Caco-2 (cell line): ENCODE measurements around the gene TARBP1. TPM values are rescaled to one million over a fixed set of nuclear protein-coding genes. Genes with fewer than 3 reads are reported as not detected.

Experiments
- BruUV-seq: library from RNA; stranded (reverse); fragments of 400-500 nt; replicated peaks from 2 replicates; lab custom pipeline; 2021; lab: Mats Ljungman, UMichigan
- CTCF ChIA-PET: fragments of 300-600 bp; sonication (Branson Sonifier 250); formaldehyde crosslinking; loops from one replicate; lab custom pipeline; 2022; ENCODE audit warnings: antibody characterized with exemption; lab: Charles Lee
- POLR2A ChIA-PET: fragments of 300-600 bp; sonication (Branson Sonifier 250); formaldehyde crosslinking; loops from one replicate; lab custom pipeline; 2022; ENCODE audit warnings: antibody characterized with exemption; lab: Charles Lee
- DNase-seq, 2 experiments: peaks; one replicate each; pipeline versions ENCODE4 v3.0.0 to v3.0.0-alpha.2; 2020 to 2022
- H3K27me3 ChIP-seq: replicated peaks from 2 replicates; pipeline ENCODE4 v1.6.0; 2011; ENCODE audit warnings: low read length; ENCODE audit not compliant: control insufficient read depth, insufficient read depth
- H3K36me3 ChIP-seq: 2 replicates; pipeline ENCODE4 v1.5.1; 2011; ENCODE audit warnings: low read length; ENCODE audit not compliant: control insufficient read depth, insufficient read depth
- H3K4me1 ChIP-seq: fragments of 250-450 bp; sonication (Bioruptor Pico); 2 replicates; pipeline ENCODE4 v1.5.1; 2020; ENCODE audit warnings: mild to moderate bottlenecking
- H3K4me3 ChIP-seq: 2 replicates; pipeline ENCODE4 v1.5.1; 2011; ENCODE audit warnings: low read depth, mild to moderate bottlenecking, control low read depth, low read length
- H3K9me3 ChIP-seq: fragments of 250-450 bp; sonication (Bioruptor Pico); 2 replicates; pipeline ENCODE4 v1.5.1; 2020; ENCODE audit warnings: mild to moderate bottlenecking, moderate library complexity
- H3K27ac Mint-ChIP-seq: one replicate; pipeline ENCODE4 v1.8.0; 2022; ENCODE audit warnings: mixed read lengths; ENCODE audit not compliant: unreplicated experiment
- H3K27me3 Mint-ChIP-seq: one replicate; pipeline ENCODE4 v1.8.0; 2022; ENCODE audit warnings: mixed read lengths; ENCODE audit not compliant: insufficient read depth, unreplicated experiment
- H3K36me3 Mint-ChIP-seq: one replicate; pipeline ENCODE4 v1.8.0; 2022; ENCODE audit warnings: mild to moderate bottlenecking, mixed read lengths; ENCODE audit not compliant: insufficient read depth, unreplicated experiment
- H3K4me1 Mint-ChIP-seq: one replicate; pipeline ENCODE4 v1.8.0; 2022; ENCODE audit warnings: low read depth, mixed read lengths; ENCODE audit not compliant: unreplicated experiment
- H3K4me3 Mint-ChIP-seq: one replicate; pipeline ENCODE4 v1.8.0; 2022; ENCODE audit warnings: mild to moderate bottlenecking, moderate library complexity, mixed read lengths; ENCODE audit not compliant: unreplicated experiment
- H3K9me3 Mint-ChIP-seq: one replicate; pipeline ENCODE4 v1.8.0; 2022; ENCODE audit warnings: mixed read lengths; ENCODE audit not compliant: unreplicated experiment
- intact Hi-C: fragments of 100-400 bp; cut with micrococcal nuclease; formaldehyde crosslinking; loops from one replicate; pipeline ENCODE4 v1.10.0; 2022; ENCODE audit not compliant: unreplicated experiment
- total RNA-seq: library from RNA; stranded (reverse); gene quantifications from 2 replicates; pipeline ENCODE4 v1.2.3, GENCODE V29; 2022
- TF ChIP-seq, protein P1 (sequence below), 2 experiments: fragments of 200-600 bp in 1 of 2; IDR thresholded peaks; 1 replicate in 1 of 2; 2 replicates in 1 of 2; pipeline versions ENCODE4 v1.5.1 to v1.8.0; 2011 to 2022; ENCODE audit warnings: antibody characterized with exemption in 1 of 2, control low read depth in 1 of 2, inconsistent platforms in 1 of 2, low read depth in 1 of 2, low read length in 1 of 2, mild to moderate bottlenecking in 1 of 2, moderate library complexity in 1 of 2; ENCODE audit not compliant: insufficient read depth in 1 of 2, severe bottlenecking in 1 of 2, unreplicated experiment in 1 of 2

Gene TARBP1
- total RNA-seq, 1 experiment from 2014 or later, result 37.0 TPM

DNA sequence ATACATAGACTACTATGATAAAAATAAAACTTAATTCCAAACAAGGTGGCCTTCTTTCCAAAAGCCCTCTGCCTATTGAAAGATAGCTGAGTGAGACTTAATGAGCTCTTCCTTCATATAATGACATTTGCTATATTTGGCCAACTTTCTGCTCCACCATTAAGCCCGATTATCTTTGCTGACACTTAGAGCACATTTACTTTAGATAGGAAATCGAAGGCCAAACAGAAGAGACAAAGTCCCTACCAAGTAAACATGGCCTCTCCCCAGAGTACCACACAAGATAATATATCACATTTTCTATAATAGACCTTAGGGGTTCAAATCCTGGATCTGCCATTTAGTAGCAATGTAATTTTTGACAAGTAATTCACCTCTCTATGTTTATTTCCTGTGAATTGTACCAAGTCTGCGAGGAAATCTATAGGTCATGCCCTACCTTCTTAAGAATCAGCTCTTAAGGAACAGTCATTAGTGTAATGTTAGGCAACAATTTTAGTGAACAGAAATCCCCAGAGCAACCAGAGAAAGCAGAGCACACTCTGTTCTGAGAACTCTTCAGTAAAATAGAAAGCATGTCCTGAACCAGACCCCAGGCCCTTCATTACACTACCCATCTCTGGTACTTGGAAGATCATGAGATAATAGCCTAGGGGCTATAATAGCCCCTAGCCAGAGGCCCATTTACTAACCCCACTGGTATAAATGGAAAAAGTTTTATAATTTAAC lies 123.0 kb downstream of the TARBP1 start:
- ChIA-PET POLR2A (interaction anchor here (2.7 kb wide), 1 partner anchor 17 kb away, joined by 15 read pairs; the partner anchor contains the start of gene COA6), CTCF (interaction anchor here (0.9 kb wide), 1 partner anchor 33 kb away, joined by 3 read pairs; no protein-coding TSS in a partner anchor)
- TF ChIP-seq, protein P1, sequence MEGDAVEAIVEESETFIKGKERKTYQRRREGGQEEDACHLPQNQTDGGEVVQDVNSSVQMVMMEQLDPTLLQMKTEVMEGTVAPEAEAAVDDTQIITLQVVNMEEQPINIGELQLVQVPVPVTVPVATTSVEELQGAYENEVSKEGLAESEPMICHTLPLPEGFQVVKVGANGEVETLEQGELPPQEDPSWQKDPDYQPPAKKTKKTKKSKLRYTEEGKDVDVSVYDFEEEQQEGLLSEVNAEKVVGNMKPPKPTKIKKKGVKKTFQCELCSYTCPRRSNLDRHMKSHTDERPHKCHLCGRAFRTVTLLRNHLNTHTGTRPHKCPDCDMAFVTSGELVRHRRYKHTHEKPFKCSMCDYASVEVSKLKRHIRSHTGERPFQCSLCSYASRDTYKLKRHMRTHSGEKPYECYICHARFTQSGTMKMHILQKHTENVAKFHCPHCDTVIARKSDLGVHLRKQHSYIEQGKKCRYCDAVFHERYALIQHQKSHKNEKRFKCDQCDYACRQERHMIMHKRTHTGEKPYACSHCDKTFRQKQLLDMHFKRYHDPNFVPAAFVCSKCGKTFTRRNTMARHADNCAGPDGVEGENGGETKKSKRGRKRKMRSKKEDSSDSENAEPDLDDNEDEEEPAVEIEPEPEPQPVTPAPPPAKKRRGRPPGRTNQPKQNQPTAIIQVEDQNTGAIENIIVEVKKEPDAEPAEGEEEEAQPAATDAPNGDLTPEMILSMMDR (IDR thresholded peaks at IDR 0.05; ENCODE audit: insufficient read depth in 1 of 2, low read depth in 1 of 2, low read length in 1 of 2, severe bottlenecking in 1 of 2, unreplicated experiment in 1 of 2), result no peak
- Histone ChIP-seq H3K9me3 (no peaks in the 10 kb centered on the region), H3K27me3 (no peaks in the 10 kb centered on the region), H3K4me1 (peaks cover 3% of the 10 kb centered on the region; the same call in 1 of the 2 replicates), H3K36me3 (no peaks in the 10 kb centered on the region), H3K4me3 (peak overlapping the region; percentile 71; the same call in 1 of the 2 replicates)
- no peak for DNase-seq
- intact Hi-C loops, result loop anchor here (2.0 kb wide), 1 partner anchor 17 kb away; the partner anchor contains the start of gene COA6
- no peaks in the 10 kb centered on the region for H3K9me3 Mint-ChIP-seq
- no peaks in the 10 kb centered on the region for H3K36me3 Mint-ChIP-seq
- H3K4me3 Mint-ChIP-seq, result peak overlapping the region; percentile 77
- H3K4me1 Mint-ChIP-seq, result no peaks in the 10 kb centered on the region
- H3K27me3 Mint-ChIP-seq, result peaks cover 11% of the 10 kb centered on the region
- peak overlapping the region; percentile 50 for H3K27ac Mint-ChIP-seq
- no TSS peak for BruUV-seq

DNA sequence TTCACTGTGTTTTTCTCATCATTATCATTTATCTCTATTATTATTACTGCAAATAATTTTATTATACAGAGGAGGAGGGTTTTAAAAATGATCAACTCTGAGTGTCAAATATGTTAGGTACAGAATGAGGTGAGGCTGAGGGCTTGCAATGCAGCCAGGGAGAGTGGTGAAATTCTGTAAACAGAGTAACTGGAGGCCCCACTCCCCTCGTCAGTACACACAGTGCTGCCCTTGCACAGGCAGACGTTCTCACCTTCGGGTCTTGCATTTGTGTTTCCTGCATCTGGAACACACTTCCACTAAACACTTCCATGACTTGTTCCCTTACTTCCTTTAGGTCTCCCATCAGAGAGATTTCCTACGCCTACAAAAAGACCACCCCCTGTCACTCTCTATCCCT lies 130.0 kb downstream of the TARBP1 start:
- Mint-ChIP-seq H3K27ac (no peak overlapping the region), H3K27me3 (peaks cover 19% of the 10 kb centered on the region), H3K4me3 (no peak overlapping the region), H3K4me1 (no peaks in the 10 kb centered on the region), H3K9me3 (no peaks in the 10 kb centered on the region), H3K36me3 (no peaks in the 10 kb centered on the region)
- no peaks in the 10 kb centered on the region for H3K27me3 ChIP-seq
- no TSS peak for BruUV-seq
- TF ChIP-seq, protein P1 (IDR thresholded peaks at IDR 0.05; ENCODE audit: insufficient read depth in 1 of 2, low read depth in 1 of 2, low read length in 1 of 2, severe bottlenecking in 1 of 2, unreplicated experiment in 1 of 2), result no peak
- intact Hi-C loops, result no loop called here
- ChIA-PET POLR2A (no interaction called here), CTCF (no interaction called here)
- no peak for DNase-seq
- no peak overlapping the region for H3K4me3 ChIP-seq
- H3K4me1 ChIP-seq, result no peaks in the 10 kb centered on the region
- no peaks in the 10 kb centered on the region for H3K36me3 ChIP-seq
- H3K9me3 ChIP-seq, result no peaks in the 10 kb centered on the region; the same call in 1 of the 2 replicates

DNA sequence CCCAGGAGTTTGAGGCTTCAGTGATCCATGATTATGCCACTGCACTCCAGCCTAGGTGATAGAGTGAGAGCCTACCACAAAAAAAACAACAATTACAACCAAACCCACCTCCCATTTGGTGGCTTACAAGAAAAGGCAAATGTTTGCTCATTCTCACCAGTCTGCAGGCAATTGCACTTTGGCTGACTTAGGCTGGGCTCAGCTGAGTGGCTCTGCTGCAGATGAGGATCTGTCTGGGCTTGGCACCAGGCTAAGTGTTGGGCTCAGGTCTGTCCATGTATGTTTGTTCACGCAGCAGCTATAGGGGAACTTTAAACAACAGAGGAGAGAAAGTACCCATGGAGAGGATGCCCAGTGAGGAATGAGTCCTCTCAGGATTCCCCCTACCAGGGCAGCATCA lies 133.7 kb downstream of the TARBP1 start:
- TF ChIP-seq, protein P1 (IDR thresholded peaks at IDR 0.05; ENCODE audit: insufficient read depth in 1 of 2, low read depth in 1 of 2, low read length in 1 of 2, severe bottlenecking in 1 of 2, unreplicated experiment in 1 of 2), result no peak
- no peak overlapping the region for H3K4me3 Mint-ChIP-seq
- DNase-seq, result no peak
- H3K27me3 Mint-ChIP-seq, result peaks cover 14% of the 10 kb centered on the region
- Histone ChIP-seq H3K36me3 (no peaks in the 10 kb centered on the region), H3K4me1 (no peaks in the 10 kb centered on the region), H3K9me3 (no peaks in the 10 kb centered on the region; the same call in 1 of the 2 replicates), H3K27me3 (no peaks in the 10 kb centered on the region), H3K4me3 (no peak overlapping the region)
- intact Hi-C loops, result no loop called here
- BruUV-seq, result no TSS peak
- H3K27ac Mint-ChIP-seq, result no peak overlapping the region
- H3K4me1 Mint-ChIP-seq, result no peaks in the 10 kb centered on the region
- CTCF ChIA-PET, result no interaction called here
- H3K36me3 Mint-ChIP-seq, result no peaks in the 10 kb centered on the region
- POLR2A ChIA-PET, result no interaction called here
- H3K9me3 Mint-ChIP-seq, result peaks cover 6% of the 10 kb centered on the region
